BJ (cell line): ENCODE measurements around the gene ETFBKMT. TPM values are rescaled to one million over a fixed set of nuclear protein-coding genes. Genes with fewer than 3 reads are reported as not detected.

Experiments
- CTCF ChIA-PET: fragments of 350-600 bp; formaldehyde crosslinking; extraction: SDS; loops from one replicate; lab custom pipeline; 2021; ENCODE audit warnings: antibody characterized with exemption, inconsistent platforms; lab: Yijun Ruan, JAX
- POLR2A ChIA-PET: fragments of 300-600 bp; sonication (Branson Sonifier 250); formaldehyde crosslinking; extraction: SDS; loops from one replicate; lab custom pipeline; 2021; ENCODE audit warnings: antibody characterized with exemption; lab: Charles Lee
- DNase-seq: peaks from one replicate; pipeline ENCODE4 v3.0.0-alpha.2; 2011; ENCODE audit warnings: low read depth
- H3K27me3 ChIP-seq: 2 replicates; pipeline ENCODE4 v1.6.0; 2011; ENCODE audit warnings: low read length; ENCODE audit not compliant: control insufficient read depth, insufficient read depth
- H3K36me3 ChIP-seq: 2 replicates; pipeline ENCODE4 v1.5.1; 2011; ENCODE audit warnings: low read length; ENCODE audit not compliant: control insufficient read depth, insufficient read depth
- H3K4me3 ChIP-seq: 2 replicates; pipeline ENCODE4 v1.5.1; 2011; ENCODE audit warnings: low read depth, mild to moderate bottlenecking, control low read depth, low read length
- polyA plus RNA-seq: library from polyadenylated mRNA; depleted of rRNA; stranded (reverse); fragments of >200 nt; gene quantifications from 2 replicates; pipeline ENCODE4 v1.2.3, GENCODE V29; 2011
- TF ChIP-seq, protein P1 (sequence below): IDR thresholded peaks from 2 replicates; pipeline ENCODE4 v1.5.1; 2011; ENCODE audit warnings: low read depth, mild to moderate bottlenecking, control low read depth, inconsistent platforms, low read length, moderate library complexity; ENCODE audit not compliant: insufficient read depth

ETFBKMT gene
- polyA plus RNA-seq, 1 experiment, result 0.94 TPM

DNA sequence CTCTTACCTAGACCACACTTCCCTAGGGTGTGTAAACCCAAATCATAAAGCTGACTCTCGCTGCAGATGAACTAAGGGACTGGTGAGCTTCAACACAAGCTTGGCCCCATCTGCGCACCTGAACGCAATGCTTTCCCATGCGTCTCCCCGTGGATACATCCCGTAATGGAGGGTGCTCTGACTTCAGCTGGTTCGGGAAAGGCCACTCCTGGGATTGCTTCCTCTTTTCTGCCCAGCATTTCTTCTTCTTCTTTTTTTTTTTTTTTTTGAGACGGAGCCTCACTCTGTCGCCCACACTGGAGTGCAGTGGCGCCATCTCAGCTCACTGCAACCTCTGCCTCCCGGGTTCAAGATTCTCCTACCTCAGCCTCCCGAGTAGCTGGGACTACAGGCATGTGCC, 27.7 kb upstream of the ETFBKMT start:
- Histone ChIP-seq H3K4me3 (no peak overlapping the region), H3K27me3 (no peaks in the 10 kb centered on the region), H3K36me3 (no peaks in the 10 kb centered on the region)
- TF ChIP-seq, protein P1, sequence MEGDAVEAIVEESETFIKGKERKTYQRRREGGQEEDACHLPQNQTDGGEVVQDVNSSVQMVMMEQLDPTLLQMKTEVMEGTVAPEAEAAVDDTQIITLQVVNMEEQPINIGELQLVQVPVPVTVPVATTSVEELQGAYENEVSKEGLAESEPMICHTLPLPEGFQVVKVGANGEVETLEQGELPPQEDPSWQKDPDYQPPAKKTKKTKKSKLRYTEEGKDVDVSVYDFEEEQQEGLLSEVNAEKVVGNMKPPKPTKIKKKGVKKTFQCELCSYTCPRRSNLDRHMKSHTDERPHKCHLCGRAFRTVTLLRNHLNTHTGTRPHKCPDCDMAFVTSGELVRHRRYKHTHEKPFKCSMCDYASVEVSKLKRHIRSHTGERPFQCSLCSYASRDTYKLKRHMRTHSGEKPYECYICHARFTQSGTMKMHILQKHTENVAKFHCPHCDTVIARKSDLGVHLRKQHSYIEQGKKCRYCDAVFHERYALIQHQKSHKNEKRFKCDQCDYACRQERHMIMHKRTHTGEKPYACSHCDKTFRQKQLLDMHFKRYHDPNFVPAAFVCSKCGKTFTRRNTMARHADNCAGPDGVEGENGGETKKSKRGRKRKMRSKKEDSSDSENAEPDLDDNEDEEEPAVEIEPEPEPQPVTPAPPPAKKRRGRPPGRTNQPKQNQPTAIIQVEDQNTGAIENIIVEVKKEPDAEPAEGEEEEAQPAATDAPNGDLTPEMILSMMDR, result no peak
- ChIA-PET CTCF (interaction anchor here (1.7 kb wide), 1 partner anchor 229 kb away, joined by 8 read pairs; no protein-coding TSS in a partner anchor), POLR2A (no interaction called here)
- no peak for DNase-seq

- POLR2A ChIA-PET, result no interaction called here
- no peak for DNase-seq
- TF ChIP-seq, protein P1, result no peak
- H3K27me3 ChIP-seq, result no peaks in the 10 kb centered on the region
- CTCF ChIA-PET, result interaction anchor here (1.8 kb wide), 1 partner anchor 230 kb away, joined by 7 read pairs; no protein-coding TSS in a partner anchor
- H3K4me3 ChIP-seq, result no peak overlapping the region
- H3K36me3 ChIP-seq, result no peaks in the 10 kb centered on the region
These were observed 26.0 kb upstream of the ETFBKMT start for GRCh38 chr12:31633464-31633863.

- Histone ChIP-seq H3K27me3 (no peaks in the 10 kb centered on the region; the same call in 1 of the 2 replicates), H3K36me3 (no peaks in the 10 kb centered on the region), H3K4me3 (no peak overlapping the region)
- TF ChIP-seq, protein P1, result no peak
- DNase-seq, result no peak
- ChIA-PET POLR2A (no interaction called here), CTCF (interaction anchor here (1.8 kb wide), 1 partner anchor 231 kb away, joined by 7 read pairs; no protein-coding TSS in a partner anchor)
These were observed 24.9 kb upstream of the ETFBKMT start for GRCh38 chr12:31634620-31635019.

DNA sequence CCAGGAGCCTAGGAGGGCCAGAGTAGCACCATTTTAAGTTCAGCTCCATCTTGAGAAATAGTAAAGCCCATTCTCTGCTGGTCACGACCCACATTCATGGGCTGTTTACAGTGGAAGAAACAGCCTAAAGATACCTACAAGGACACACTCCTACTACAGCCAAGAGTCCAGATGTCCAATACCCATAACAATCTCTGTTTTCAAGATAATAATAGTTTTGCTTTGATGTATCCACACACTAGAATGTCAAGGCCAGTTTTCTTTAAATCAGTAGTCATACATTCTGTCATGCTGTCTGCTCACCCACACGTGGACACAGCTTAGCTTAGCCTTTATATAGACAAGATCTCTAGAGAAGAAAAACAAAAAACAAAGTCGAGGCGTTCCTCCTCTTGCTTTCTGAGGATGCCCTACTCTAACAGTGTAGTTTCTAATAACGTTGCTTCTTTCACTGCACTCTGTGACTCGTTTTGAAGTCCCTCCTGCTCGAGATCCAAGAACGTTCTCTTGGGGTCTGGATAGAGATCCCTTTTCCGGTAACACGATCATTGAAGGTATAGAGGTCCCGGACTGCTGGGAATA, 17.9 kb upstream of the ETFBKMT start:
- ChIA-PET POLR2A (no interaction called here), CTCF (interaction anchor here (1.6 kb wide), 1 partner anchor 239 kb away, joined by 4 read pairs; no protein-coding TSS in a partner anchor)
- TF ChIP-seq, protein P1, result no peak
- no peaks in the 10 kb centered on the region for H3K36me3 ChIP-seq
- H3K27me3 ChIP-seq, result no peaks in the 10 kb centered on the region; the same call in 1 of the 2 replicates
- no peak overlapping the region for H3K4me3 ChIP-seq
- DNase-seq, result no peak

- no peak for DNase-seq
- H3K36me3 ChIP-seq, result no peaks in the 10 kb centered on the region
- no peaks in the 10 kb centered on the region; the same call in 1 of the 2 replicates for H3K27me3 ChIP-seq
- CTCF ChIA-PET, result interaction anchor here (1.5 to 1.9 kb wide), 2 partner anchors 8 to 241 kb away, joined by 5 to 6 read pairs; no protein-coding TSS in a partner anchor
- no peak overlapping the region for H3K4me3 ChIP-seq
- POLR2A ChIA-PET, result no interaction called here
- TF ChIP-seq, protein P1, result no peak
These were observed 15.0 kb upstream of the ETFBKMT start for GRCh38 chr12:31644536-31644935.
